ENCODE data around the gene NECAB2.

- TF ChIP-seq CTCF (IDR thresholded peaks at IDR 0.05) (no peak), POLR2A (IDR thresholded peaks at IDR 0.05) (no peak)
Observed at GRCh38 chr16:83937922-83938885, 29.8 kb upstream of the NECAB2 start.

Measured in body of pancreas (tissue), 4 donors.